ENCODE measurements around the gene CCDC9.
A peak's percentile ranks its signal among the peaks of the same experiment; 100 is the strongest.
"Not testable (repeated sequence)": the region's sequence is repeated elsewhere in the genome, so short reads cannot be mapped to it uniquely, and the experiment has no call there.

CCDC9 gene

DNA sequence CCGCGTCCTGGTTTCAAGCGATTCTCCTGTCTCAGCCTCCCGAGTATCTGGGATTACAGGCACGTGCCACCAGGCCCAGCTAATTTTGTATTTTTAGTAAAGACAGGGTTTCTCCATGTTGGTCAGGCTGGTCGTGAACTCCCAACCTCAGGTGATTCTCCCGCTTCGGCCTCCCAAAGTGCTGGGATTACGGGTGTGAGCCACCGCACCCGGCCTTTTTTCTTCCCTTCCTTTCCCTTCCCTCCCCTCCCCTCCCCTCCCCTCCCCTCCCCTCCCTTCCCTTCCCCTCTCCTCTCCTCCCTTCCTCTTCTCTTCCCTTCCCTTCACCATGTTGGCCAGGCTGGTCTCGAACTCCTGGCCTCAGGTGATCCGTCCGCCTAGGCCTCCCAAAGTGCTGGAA is 44.5 kb downstream of the CCDC9 start:
- DNase-seq, ATAC-seq: not testable (repeated sequence)

DNA sequence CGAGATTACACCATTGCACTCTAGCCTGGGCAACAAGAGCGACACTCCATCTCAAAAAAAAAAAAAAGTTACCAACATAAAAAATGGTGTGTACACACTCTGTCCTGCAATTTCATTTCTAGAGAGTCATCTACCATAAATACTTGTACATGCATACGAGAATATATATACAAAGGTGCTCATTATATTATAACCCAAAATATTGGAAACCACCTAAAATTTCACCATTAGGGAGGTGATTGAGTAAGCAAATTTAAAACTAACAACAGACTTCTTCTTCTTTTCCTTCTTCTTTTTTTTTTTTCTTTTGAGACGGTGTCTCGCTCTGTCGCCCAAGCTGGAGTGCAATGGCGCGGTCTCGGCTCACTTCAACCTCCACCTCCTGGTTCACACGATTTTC is 45.9 kb downstream of the CCDC9 start:
- ATAC-seq, result no peak
- no peak for DNase-seq

DNA sequence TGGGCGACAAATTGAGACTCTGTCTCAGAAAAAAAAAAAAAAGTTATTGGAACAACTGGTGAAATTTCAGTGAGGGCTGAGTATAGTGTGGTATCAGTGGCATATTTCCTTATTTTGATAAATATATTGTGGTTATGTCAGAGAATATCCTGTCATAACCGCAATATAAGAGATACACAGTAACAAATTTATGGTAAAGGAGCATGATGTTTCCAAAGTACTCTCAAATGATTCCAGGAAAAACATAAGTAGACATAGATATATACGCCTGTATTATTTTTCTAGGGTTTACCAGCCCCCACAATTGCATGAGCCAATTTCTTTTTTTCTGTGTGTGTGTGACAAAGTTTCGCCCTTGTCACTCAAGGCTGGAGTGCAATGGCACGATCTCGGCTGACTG is 47.6 kb downstream of the CCDC9 start:
- no peak for ATAC-seq

DNA sequence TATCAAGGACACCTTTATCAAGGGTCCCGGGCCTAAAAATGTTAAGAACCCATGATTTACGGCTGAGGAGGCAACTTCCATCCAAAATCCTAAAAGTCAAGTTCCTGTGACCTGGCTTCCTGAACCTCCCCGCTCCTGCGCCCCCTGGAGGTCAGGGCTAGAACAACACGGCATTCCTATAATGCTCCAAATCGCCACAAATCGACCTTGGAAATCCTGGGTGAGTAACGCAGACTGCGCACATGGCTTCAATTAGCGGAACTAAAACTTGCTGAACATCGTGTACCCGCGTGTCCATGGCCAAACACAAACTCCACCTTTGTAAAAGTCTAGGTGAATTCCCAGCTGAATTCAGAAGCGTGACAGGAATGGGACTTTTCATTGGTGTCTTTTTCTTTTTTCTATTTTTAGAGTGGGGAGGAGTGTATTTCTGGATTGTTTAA is 49.0 kb downstream of the CCDC9 start:
- peak; percentile 72 for DNase-seq
- peak; percentile 32 for ATAC-seq

More for the DNA sequence above, 47.6 kb downstream of the CCDC9 start:
- no peak for DNase-seq

DNA sequence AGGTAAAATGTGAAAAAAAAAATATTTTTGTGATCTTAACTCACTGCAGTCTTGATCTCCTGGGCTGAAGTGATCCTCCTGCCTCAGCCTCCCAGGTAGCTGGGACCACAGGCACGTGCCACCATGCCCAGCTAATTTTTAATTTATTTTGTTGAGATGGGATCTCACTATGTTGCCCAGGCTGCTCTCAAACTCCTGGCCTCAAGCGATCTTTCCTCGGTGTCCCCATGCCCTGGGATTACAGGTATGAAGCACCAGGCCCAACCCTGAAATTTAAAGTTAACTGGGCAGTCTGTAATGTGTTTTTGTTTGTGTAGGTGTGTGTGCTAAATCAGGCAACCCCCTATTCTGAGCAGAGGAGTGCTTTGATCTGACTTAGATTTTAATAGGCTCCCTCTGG is 50.0 kb downstream of the CCDC9 start:
- DNase-seq, result no peak
- ATAC-seq, result no peak

DNA sequence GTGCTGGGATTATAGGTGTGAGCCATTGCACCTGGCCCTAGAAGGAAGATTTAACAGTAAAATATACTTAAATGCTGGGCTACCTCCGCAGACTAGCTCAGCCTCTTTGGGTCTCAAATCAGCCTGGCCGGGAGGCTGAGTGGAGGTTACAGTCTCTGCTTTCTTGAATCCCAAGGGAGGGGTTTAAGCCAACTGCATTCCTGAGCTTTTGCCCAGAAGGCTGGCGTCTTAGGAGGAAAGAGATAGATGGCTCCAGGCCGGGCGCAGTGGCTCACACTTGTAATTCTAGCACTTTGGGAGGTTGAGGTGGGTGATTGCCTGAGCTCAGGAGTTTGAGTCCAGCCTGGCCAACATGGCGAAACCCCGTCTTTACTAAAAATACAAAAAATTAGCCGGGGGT is 52.7 kb downstream of the CCDC9 start:
- ATAC-seq, result no peak
- DNase-seq, result no peak

DNA sequence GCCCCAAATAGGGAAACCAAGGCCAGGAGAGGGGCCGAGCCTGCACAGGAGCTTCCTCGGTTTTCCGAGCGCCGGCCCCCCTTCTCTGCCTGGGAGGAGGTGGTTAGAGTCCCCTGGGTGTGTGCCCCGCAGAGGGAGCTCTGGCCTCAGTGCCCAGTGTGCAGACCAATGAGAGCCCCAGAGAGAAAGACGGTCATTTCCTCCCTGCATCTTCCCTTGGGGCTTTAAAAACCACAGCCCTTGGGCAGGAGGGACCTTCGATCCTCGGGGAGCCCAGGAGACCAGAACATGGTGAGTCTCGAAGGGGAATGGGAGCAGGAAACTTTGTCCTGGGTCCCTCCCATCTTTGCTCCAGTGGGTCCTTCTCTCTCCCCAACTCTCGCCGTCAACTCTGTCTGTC is 53.3 kb downstream of the CCDC9 start, which contains the start of gene C5AR1:
TSS of gene C5AR1 (plus strand) at position 254 of the 400 bp plus-strand sequence. CDS start at position 289, 35 bp downstream.
- ATAC-seq, result no peak
- DNase-seq, result no peak

DNA sequence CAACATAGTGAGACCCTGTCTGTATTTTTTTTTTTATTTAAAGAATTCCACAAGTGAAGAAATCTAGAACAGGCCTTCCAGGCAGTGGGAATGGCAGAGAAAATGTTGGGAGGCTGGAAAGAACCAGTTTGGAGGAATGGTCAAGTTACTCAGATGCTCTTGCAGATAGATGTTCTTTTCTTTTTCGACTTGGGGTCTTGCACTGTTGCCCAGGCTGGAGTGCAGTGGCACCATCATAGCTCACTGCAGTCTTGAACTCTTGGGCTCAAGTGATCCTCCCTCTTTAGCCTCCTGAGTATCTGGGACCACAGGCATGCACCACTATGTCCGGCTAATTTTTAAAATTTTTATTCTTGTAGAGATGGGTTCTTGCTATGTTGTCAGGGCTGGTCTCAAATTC is 54.0 kb downstream of the CCDC9 start:
- ATAC-seq (no peak), DNase-seq (no peak)

DNA sequence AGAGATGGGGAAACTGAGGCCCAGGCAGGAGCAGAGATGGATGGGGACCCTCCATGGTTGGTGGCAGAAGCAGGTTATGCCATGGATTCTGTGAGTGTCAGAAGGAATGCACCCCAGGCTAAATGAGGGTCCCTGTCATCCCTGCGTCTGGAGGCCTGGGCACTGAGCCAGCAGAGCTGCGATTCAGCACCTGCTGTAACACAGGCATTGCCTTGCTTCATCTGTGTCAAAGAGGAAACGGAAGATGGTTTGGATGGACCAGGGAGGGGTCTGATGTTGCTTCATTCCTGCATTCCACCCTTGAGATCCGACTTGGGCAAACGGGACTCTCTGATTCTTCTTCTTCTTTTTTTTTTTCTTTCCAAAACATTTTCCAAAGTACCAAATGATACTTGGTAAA is 54.5 kb downstream of the CCDC9 start:
- ATAC-seq (no peak), DNase-seq (no peak)

DNA sequence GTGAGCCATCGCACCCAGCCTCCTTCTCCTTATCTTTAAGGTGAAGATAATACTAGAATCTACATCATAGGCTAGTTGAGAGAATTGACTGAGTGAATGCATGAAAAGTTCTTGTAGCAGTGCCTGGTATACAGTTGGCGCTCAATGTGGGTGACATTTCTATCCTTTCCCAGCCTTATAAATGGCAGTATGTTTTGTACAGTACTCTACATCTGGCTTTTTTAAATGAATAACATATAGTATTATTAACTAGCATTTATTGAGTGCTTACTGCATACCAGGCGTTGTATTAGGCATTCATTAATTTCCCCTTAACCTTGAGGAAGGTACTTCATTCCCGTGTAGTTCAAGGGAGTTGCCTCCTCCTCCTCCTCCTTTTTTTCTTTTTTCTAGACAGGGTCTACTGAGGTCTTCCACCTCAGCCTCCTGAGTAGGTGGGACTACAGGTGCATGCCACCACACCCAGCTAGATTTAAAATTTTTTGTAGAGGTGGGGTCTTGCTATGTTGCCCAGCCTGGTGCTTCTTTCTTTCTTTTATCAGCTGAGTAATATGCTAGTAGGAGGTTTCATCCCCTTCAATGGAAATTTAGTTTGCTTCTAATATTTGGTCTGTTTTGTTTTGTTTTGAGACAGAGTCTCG is 56.2 kb downstream of the CCDC9 start:
- no peak for ATAC-seq
- no peak for DNase-seq

DNA sequence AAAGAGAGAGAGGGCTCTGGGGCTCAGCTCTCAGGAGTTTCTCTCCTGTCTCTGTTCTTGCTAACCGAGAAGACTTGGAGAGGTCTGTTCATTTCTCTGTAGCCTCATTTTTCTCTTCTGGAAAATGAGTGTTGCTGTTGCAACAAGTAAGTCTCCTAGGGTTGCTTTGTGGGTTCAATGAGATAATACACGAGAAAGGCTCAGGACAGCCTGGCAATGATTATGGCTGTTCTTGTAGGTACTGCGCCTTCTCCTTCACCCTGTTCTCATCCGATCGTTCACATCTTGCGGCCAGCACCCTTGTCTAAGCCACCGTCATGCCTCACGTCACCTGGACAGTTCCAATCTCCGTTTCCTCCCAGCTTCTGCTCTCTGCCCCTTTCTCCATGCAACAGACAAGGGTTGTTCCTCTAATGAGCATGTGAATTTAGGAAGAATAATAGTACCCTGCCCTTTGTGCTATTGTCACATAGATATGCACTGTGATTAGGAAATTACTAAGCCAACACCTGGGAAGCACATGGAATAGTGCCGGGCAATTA is 57.5 kb downstream of the CCDC9 start:
- no peak for ATAC-seq
- DNase-seq, result no peak

DNA sequence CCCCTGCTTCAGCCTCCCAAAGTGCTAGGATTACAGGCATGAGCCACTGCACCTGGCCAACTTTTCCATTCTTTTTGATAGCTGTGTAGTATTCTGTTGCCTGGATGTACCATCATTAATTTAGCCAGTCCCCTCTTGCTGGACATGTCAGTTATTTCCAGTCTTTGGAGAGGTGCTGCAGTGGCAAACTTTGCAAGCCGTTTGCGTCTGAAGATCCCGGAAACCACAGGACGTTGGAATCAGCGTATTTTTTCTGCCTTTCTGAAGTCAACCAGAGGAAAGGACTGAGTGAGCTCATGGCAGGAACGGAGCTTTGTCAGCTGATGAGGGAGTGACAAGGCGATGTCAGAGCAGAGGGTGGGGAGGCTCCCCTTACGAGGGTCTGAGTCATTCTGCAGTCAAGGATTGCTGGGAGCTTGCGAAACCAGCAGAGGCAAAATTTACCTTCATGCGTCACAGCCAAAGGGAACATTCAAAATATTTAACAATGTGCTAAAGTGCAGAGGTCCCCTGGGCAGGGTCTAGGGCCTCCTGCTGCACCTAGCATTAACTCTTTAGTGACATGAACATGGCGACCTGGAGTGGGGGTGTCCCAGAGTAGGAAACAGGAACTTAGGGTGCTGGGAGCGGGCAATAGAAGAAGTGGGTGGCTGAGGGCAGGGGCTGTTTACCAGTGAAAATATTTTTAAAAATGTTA is 58.9 kb downstream of the CCDC9 start:
- peak; percentile 30 for DNase-seq
- peak; percentile 86 for ATAC-seq

DNA sequence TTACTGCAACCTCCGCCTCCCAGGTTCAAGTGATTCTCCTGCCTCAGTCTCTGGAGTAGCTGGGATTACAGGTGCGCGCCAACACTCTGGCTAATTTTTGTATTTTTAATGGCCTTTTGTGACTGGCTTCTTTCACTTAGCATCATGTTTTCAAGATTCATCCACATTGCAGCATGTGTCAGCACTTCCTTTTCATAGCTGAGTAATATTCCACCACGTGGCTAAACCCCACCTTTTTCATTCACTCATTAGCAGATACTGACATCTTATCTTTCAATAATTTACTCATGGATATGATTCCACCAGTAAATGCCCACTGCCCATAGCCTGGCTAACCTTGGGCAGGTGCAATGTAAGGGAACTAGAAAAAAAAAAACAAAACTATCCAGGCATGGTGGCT is 60.2 kb downstream of the CCDC9 start:
- DNase-seq (no peak), ATAC-seq (no peak)

DNA sequence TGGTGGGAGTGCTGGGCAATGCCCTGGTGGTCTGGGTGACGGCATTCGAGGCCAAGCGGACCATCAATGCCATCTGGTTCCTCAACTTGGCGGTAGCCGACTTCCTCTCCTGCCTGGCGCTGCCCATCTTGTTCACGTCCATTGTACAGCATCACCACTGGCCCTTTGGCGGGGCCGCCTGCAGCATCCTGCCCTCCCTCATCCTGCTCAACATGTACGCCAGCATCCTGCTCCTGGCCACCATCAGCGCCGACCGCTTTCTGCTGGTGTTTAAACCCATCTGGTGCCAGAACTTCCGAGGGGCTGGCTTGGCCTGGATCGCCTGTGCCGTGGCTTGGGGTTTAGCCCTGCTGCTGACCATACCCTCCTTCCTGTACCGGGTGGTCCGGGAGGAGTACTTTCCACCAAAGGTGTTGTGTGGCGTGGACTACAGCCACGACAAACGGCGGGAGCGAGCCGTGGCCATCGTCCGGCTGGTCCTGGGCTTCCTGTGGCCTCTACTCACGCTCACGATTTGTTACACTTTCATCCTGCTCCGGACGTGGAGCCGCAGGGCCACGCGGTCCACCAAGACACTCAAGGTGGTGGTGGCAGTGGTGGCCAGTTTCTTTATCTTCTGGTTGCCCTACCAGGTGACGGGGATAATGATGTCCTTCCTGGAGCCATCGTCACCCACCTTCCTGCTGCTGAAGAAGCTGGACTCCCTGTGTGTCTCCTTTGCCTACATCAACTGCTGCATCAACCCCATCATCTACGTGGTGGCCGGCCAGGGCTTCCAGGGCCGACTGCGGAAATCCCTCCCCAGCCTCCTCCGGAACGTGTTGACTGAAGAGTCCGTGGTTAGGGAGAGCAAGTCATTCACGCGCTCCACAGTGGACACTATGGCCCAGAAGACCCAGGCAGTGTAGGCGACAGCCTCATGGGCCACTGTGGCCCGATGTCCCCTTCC is 63.9 kb downstream of the CCDC9 start:
- DNase-seq (no peak), ATAC-seq (no peak)

Measured in stimulated activated naive CD8-positive, alpha-beta T cell treated with anti-CD3 and anti-CD28 coated beads, Interleukin-15, Interleukin-2, amounts not matched to agents 100 U/mL and 50 U/mL, for 24 hours (primary cell).